HepG2 (cell line): ENCODE results near the gene TOMM20.

ENCODE experiments used
- CEBPB ChIP-seq: IDR thresholded peaks from 2 replicates; pipeline ENCODE4 v1.6.1; 2011; ENCODE audit warnings: low read depth, low read length, improper control_type of control experiment, borderline replicate concordance
- EZH2 ChIP-seq: conservative IDR thresholded peaks from 2 replicates; pipeline ENCODE4 v1.6.1; 2012; ENCODE audit warnings: mild to moderate bottlenecking, low read depth, low read length, moderate library complexity
- FOXP1 ChIP-seq, 2 experiments: fragments of 450-650 bp in 1 of 2; IDR thresholded peaks; 2 replicates each; pipeline ENCODE4 v1.6.1; 2017 to 2018; ENCODE audit warnings: antibody characterized with exemption in 1 of 2
- KLF6 ChIP-seq: IDR thresholded peaks from 2 replicates; pipeline ENCODE4 v1.8.0; 2016; ENCODE audit warnings: missing biosample characterization, missing genetic modification reagents
- MZF1 ChIP-seq: sonication (generic); formaldehyde crosslinking; IDR thresholded peaks from 2 replicates; pipeline ENCODE4 v1.8.1; 2023; ENCODE audit warnings: mild to moderate bottlenecking, missing genetic modification reagents, borderline replicate concordance
- NFE2L2 ChIP-seq: fragments of 150-350 bp; IDR thresholded peaks from 2 replicates; pipeline ENCODE4 v1.6.1; 2014; ENCODE audit warnings: low read length
- RNF2 ChIP-seq: fragments of 450-650 bp; conservative IDR thresholded peaks from 2 replicates; pipeline ENCODE4 v1.6.1; 2016; ENCODE audit warnings: low read depth
- TARDBP ChIP-seq: sonication (generic); formaldehyde crosslinking; IDR thresholded peaks from 2 replicates; pipeline ENCODE4 v1.8.0; 2022; ENCODE audit warnings: mild to moderate bottlenecking, missing genetic modification reagents
- ZFX ChIP-seq: sonication (generic); formaldehyde crosslinking; IDR thresholded peaks from 2 replicates; pipeline ENCODE4 v1.4.0; 2020; ENCODE audit warnings: mild to moderate bottlenecking, low read depth, missing genetic modification reagents, moderate library complexity
- ZNF232 ChIP-seq: sonication (generic); formaldehyde crosslinking; IDR thresholded peaks from 2 replicates; pipeline ENCODE4 v1.4.0; 2020; ENCODE audit warnings: missing genetic modification reagents, borderline replicate concordance
- ZNF496 ChIP-seq: sonication (generic); formaldehyde crosslinking; IDR thresholded peaks from 2 replicates; pipeline ENCODE4 v1.8.1; 2023; ENCODE audit warnings: mild to moderate bottlenecking, moderate library complexity, missing genetic modification reagents; ENCODE audit not compliant: insufficient replicate concordance
- TF ChIP-seq, protein P1 (sequence below): sonication (generic); formaldehyde crosslinking; IDR thresholded peaks from 2 replicates; pipeline ENCODE4 v1.4.0; 2020; ENCODE audit warnings: missing genetic modification reagents
- TF ChIP-seq, protein P2 (sequence below), 2 experiments: sonication (generic) in 1 of 2; formaldehyde crosslinking in 1 of 2; IDR thresholded peaks; 2 replicates each; pipeline versions ENCODE4 v1.5.1 to v1.6.1; 2011 to 2020; ENCODE audit warnings: borderline replicate concordance in 1 of 2, low read depth in 1 of 2, low read length in 1 of 2, mild to moderate bottlenecking in 1 of 2, missing genetic modification reagents in 1 of 2, moderate library complexity in 1 of 2
- TF ChIP-seq, protein P3 (sequence below): IDR thresholded peaks from 2 replicates; pipeline ENCODE4 v1.6.1; 2016; ENCODE audit warnings: missing compliant biosample characterization, missing genetic modification reagents, borderline replicate concordance

DNA sequence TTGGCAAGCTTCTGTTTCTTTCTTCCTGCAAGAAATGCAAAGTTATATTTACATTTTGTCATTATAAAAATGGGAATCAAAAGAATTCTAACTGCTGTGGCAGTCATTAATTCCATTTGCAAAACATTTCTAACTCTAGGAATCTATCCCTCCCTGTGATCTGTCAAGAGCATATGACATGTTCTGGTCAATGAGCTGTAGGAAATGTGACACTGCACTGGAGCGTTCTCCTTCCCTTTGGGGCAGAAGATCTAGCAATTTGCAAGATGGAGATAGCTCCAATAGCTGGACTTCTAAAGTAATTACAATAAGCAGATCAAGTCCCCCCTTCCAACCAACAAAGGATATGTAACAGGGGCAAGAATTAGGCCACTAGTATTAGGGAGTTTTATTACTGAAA is 6.3 kb downstream of the TOMM20 start:
- TF ChIP-seq ZNF496 (CRISPR knock-in tag) = no peak
- no peak for TF ChIP-seq CEBPB
- TF ChIP-seq KLF6 = no peak
- TF ChIP-seq TARDBP = no peak
- TF ChIP-seq ZFX (CRISPR knock-in tag) = no peak
- no peak for TF ChIP-seq ZNF232 (CRISPR knock-in tag)
- TF ChIP-seq, protein P1, sequence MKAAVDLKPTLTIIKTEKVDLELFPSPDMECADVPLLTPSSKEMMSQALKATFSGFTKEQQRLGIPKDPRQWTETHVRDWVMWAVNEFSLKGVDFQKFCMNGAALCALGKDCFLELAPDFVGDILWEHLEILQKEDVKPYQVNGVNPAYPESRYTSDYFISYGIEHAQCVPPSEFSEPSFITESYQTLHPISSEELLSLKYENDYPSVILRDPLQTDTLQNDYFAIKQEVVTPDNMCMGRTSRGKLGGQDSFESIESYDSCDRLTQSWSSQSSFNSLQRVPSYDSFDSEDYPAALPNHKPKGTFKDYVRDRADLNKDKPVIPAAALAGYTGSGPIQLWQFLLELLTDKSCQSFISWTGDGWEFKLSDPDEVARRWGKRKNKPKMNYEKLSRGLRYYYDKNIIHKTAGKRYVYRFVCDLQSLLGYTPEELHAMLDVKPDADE (CRISPR knock-in tag) = no peak
- TF ChIP-seq MZF1 (CRISPR knock-in tag) = no peak
- no peak for TF ChIP-seq FOXP1 (IDR thresholded peaks at IDR 0.05)
- no peak for TF ChIP-seq FOXP1 (CRISPR knock-in tag; IDR thresholded peaks at IDR 0.05)
- TF ChIP-seq, protein P2, sequence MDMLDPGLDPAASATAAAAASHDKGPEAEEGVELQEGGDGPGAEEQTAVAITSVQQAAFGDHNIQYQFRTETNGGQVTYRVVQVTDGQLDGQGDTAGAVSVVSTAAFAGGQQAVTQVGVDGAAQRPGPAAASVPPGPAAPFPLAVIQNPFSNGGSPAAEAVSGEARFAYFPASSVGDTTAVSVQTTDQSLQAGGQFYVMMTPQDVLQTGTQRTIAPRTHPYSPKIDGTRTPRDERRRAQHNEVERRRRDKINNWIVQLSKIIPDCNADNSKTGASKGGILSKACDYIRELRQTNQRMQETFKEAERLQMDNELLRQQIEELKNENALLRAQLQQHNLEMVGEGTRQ (IDR thresholded peaks at IDR 0.05; ENCODE audit: low read depth, low read length) = no peak
- TF ChIP-seq, protein P2 (CRISPR knock-in tag; IDR thresholded peaks at IDR 0.05; ENCODE audit: borderline replicate concordance) = no peak
- no peak for TF ChIP-seq NFE2L2
- TF ChIP-seq RNF2 = no peak
- TF ChIP-seq, protein P3, sequence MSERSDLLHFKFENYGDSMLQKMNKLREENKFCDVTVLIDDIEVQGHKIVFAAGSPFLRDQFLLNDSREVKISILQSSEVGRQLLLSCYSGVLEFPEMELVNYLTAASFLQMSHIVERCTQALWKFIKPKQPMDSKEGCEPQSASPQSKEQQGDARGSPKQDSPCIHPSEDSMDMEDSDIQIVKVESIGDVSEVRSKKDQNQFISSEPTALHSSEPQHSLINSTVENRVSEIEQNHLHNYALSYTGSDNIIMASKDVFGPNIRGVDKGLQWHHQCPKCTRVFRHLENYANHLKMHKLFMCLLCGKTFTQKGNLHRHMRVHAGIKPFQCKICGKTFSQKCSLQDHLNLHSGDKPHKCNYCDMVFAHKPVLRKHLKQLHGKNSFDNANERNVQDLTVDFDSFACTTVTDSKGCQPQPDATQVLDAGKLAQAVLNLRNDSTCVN = no peak
- no peak for TF ChIP-seq EZH2
